Measurements from ENCODE around the gene ABI3BP. TPM values are rescaled to one million over a fixed set of nuclear protein-coding genes. Genes with fewer than 3 reads are reported as not detected.

ABI3BP gene
- total and polyA plus RNA-seq, 11 donors = 7.8 to 96.6 (median 26.4) TPM

DNA sequence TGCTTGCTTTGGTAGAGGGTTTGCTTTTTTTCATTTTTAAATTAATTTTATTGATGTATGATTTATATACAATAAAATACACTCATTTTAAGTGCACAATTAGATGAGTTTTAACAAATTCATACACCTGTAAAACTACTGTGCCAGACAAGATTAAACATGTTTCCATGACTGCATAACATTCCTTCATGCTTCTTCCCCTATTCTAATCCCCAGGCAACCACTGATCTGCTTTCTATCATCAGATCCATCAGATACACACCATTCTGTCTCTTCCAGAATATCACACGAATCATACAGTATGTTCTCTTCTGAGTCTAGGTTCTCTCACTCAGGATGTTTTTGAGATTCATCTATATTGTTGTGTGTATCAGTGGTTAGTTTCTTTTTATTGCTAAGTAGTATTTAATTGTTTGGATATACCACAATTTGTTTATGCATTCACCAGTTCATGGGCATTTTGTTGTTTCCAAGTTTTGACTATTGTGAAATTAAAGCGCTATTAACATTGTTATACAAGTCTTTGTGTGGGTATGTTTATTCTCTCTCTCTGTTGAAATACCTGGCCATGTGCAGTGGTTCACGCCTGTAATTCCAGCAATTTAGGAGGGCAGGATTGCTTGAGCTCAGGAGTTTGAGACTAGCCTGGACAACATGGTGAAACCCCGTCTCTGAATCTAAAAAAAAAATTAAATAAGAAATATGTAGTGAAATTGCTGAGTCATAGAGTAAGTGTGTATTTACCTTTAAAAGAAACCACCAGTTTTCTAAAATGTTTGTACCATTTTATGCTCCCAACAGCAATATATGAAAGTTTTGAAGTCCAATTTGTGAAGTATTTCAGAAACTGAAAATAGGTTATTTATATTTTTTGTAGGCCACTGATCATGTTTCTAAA lies 290.9 kb downstream of the ABI3BP start:
- intact Hi-C loops (cut with DNase I) = loop anchor here in 3 of 10 donors (10.0 kb wide), 2 partner anchors 208 to 298 kb away; partner anchors contain the start of genes TMEM45A (in 2 of the 3), LNP1 (in 1 of the 3) and TOMM70 (in 1 of the 3)
- no peak overlapping the region for H3K4me3 ChIP-seq
- 71 to 77% (median 73%) methylated on average over 4 of the region's 4 CpGs for WGBS, 4 donors

GRCh38 chr3:100700708-100701107 lies 292.5 kb downstream of the ABI3BP start:
- intact Hi-C loops (cut with DNase I) = loop anchor here in 3 of 10 donors (10.0 kb wide), 2 partner anchors 206 to 296 kb away; partner anchors contain the start of genes TMEM45A (in 2 of the 3), LNP1 (in 1 of the 3) and TOMM70 (in 1 of the 3)
- Histone ChIP-seq H3K4me3 (no peak overlapping the region), H3K27ac (no peak overlapping the region), H3K36me3 (no peaks in the 10 kb centered on the region), H3K9me3 (no peaks in the 10 kb centered on the region), H3K27me3 (peaks cover 0 to 28% (median 0%) of the 10 kb centered on the region in 9 donors), H3K4me1 (peaks cover 0 to 3% (median 0%) of the 10 kb centered on the region in 12 donors)
- DNase-seq (no peak), ATAC-seq (no peak)
- TF ChIP-seq, protein P1, sequence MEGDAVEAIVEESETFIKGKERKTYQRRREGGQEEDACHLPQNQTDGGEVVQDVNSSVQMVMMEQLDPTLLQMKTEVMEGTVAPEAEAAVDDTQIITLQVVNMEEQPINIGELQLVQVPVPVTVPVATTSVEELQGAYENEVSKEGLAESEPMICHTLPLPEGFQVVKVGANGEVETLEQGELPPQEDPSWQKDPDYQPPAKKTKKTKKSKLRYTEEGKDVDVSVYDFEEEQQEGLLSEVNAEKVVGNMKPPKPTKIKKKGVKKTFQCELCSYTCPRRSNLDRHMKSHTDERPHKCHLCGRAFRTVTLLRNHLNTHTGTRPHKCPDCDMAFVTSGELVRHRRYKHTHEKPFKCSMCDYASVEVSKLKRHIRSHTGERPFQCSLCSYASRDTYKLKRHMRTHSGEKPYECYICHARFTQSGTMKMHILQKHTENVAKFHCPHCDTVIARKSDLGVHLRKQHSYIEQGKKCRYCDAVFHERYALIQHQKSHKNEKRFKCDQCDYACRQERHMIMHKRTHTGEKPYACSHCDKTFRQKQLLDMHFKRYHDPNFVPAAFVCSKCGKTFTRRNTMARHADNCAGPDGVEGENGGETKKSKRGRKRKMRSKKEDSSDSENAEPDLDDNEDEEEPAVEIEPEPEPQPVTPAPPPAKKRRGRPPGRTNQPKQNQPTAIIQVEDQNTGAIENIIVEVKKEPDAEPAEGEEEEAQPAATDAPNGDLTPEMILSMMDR (IDR thresholded peaks at IDR 0.05) = no peak
- TF ChIP-seq POLR2A (IDR thresholded peaks at IDR 0.05) = no peak
- WGBS, 4 donors = 86 to 89% (median 87%) methylated on average over 5 of the region's 5 CpGs

More for the DNA sequence above, 290.9 kb downstream of the ABI3BP start:
- no peaks in the 10 kb centered on the region for H3K9me3 ChIP-seq
- no peak for TF ChIP-seq POLR2A (IDR thresholded peaks at IDR 0.05)
- TF ChIP-seq, protein P1 (IDR thresholded peaks at IDR 0.05) = no peak
- no peak for DNase-seq
- peaks cover 0 to under 1% (median 0%) of the 10 kb centered on the region in 12 donors for H3K4me1 ChIP-seq
- H3K27ac ChIP-seq = no peak overlapping the region
- no peak for ATAC-seq
- H3K27me3 ChIP-seq = peaks cover 0 to 36% (median 0%) of the 10 kb centered on the region in 9 donors
- H3K36me3 ChIP-seq = no peaks in the 10 kb centered on the region
